GM20000 (cell line): ENCODE data around the gene TMPRSS2.

Source experiments
- DNase-seq: peaks from one replicate; pipeline ENCODE4 v3.0.0; 2012; ENCODE audit warnings: low spot score
- TF ChIP-seq, protein P1 (sequence below): IDR thresholded peaks from 2 replicates; pipeline ENCODE4 v1.5.1; 2012; ENCODE audit warnings: mild to moderate bottlenecking, control low read depth; ENCODE audit errors: extremely low read depth, missing control alignments

Gene TMPRSS2

DNA sequence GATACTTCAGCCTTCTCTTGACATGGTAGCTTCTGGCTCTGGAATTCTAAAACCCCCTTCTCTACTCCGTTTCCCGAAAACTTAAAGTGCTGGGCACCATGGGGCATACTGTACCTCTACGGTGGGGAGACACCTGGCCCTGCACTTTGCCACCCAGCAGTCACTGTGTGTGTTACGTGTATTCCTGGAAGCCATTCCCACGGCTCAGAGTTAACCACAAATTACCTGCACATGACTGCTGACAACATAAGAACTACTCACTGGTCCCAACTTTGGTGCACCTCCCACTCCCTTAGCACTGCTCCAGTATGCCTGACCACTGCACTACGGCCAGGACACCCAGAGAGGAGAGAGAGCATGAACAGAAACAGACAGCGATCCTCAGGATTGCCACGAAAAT lies 29.4 kb upstream of the TMPRSS2 start:
- TF ChIP-seq, protein P1, sequence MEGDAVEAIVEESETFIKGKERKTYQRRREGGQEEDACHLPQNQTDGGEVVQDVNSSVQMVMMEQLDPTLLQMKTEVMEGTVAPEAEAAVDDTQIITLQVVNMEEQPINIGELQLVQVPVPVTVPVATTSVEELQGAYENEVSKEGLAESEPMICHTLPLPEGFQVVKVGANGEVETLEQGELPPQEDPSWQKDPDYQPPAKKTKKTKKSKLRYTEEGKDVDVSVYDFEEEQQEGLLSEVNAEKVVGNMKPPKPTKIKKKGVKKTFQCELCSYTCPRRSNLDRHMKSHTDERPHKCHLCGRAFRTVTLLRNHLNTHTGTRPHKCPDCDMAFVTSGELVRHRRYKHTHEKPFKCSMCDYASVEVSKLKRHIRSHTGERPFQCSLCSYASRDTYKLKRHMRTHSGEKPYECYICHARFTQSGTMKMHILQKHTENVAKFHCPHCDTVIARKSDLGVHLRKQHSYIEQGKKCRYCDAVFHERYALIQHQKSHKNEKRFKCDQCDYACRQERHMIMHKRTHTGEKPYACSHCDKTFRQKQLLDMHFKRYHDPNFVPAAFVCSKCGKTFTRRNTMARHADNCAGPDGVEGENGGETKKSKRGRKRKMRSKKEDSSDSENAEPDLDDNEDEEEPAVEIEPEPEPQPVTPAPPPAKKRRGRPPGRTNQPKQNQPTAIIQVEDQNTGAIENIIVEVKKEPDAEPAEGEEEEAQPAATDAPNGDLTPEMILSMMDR = no peak
- DNase-seq = no peak

DNA sequence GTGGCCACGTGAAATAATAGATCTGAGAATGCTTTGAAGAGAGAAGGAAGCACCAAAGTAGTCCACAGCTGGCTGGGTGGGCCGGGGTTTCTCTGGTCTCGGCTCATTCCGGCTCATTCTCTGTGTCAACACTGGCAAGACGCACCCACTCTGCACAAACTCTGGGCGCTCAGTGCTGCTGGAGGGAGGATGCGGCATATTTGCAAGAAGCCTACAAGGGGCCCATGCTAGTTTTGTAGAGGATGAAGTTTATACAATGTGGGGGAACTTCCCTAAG lies 28.8 kb upstream of the TMPRSS2 start:
- TF ChIP-seq, protein P1 = no peak
- no peak for DNase-seq

DNA sequence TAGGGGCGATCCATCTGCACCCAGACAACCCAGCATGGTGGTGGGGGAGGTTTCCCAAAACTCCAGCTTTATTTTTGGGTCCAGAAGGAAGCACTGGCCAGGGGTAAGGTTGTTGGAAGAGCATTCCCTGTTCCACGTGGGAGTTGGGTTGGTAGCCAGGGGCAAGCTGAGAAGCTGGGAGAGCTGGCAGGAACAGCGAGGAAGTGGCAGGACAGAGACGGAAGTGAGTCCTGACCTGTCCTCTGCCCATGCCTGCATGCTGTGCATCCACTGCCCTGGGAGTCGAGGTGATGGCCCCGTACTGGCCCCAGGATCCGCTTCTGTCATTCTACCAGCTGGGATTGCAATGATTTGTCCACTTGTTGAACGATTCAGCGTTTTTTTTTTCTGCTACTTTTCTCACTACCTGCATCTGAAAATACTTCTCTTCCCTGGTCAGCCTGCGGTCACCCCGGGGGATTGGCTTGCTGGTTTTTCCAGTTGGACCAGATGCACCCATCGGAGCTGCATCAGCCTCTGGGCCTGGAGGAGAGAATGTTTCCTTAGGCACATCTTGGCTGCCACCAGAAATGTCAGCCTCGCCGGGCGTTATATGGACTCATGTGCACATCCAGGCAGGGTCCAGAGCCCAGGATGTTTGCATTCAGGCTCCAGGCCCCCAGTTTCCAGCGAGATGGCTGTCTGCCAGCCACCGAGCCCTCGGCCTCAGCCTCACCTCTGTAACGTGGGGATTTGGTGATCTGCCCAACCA lies 28.3 kb upstream of the TMPRSS2 start:
- TF ChIP-seq, protein P1 = no peak
- no peak for DNase-seq

DNA sequence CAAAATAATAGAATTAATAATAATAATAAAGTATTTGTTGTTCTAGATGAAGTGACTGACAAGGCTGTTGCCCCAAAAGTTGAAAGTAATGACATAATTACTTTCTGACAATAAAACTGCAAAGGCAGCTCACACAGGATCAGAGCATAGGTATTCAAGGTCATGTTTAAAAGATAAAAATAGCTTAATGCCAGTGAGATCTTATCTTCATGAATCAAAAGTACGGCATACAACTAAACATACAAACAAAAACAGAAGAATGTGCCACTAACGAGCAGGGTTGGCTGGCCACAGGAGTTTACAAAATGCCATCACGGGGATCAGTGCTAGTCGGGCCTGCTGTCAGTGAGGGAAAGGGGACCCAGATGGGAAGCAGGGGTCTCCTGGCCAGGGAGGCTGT lies 22.4 kb upstream of the TMPRSS2 start:
- no peak for DNase-seq
- TF ChIP-seq, protein P1 = no peak

DNA sequence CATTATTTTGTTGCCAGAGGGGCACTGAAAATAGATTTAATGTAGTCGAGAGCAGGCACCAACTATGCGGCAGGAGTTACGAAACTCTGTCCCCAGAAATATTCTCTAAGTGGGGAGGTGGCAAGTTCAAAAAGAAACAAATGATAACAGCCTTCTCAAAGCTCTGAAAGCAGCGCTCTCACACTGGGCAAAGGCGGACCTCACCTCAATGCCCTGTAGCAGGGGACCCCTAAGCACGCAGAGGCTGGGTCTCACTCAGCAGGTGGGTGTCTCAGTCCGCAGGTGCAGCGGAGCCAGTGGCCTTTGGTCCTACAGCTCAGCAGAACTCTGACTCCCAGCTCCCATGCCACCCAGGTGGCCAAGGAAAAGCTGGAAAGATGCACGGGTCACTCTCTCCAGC lies 21.8 kb upstream of the TMPRSS2 start:
- TF ChIP-seq, protein P1 = no peak
- no peak for DNase-seq

DNA sequence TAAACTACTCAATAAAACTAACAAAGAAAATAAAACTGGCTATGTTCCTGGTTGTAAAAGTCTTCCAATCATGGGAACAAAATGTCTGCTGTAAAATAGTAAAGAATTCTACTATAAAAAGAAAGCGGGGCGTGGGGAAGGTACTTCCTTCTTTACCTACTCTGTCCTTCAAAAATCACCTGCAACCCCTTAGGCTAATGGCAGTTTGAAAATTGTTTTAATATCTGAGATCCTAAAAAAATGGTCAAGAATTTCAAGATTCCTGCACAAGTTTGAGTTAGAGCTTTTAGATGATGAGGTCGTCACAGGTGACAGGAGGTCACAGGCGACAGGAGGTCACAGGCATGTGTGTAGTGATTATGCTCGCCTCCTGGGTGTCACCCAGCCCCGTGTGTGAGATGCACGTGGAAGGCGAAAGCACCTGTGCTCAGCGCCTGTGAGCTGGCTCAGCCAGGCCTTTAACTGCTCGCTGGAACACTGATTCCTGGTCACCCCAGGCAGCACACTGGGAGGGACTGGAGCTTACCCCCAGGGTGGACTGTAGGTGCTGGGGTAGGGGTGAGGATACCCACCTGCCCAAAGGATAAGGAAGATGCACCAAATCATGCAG lies 18.6 kb upstream of the TMPRSS2 start:
- no peak for DNase-seq

DNA sequence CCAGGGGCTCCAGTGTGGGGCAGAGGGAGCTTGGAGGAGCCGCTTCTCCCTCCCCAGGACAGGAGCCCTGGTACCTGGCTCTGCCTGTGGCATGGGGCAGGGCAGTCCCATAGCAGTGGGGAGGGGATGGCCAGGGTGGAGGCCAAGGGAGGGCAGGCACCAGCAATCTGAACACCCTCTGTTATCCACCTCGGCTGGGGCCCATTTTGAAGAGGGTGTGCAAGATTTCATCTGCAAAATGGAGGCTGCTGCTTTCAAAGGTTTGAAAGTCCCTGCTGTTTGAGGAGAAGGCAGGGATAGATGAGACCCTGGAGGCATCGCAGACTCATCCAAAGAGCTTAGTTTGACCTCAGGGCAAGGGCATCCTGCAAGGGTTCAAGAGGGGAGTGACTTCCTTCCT lies 15.2 kb upstream of the TMPRSS2 start:
- TF ChIP-seq, protein P1 = no peak

More for the DNA sequence above, 18.6 kb upstream of the TMPRSS2 start:
- TF ChIP-seq, protein P1 = no peak

More for the DNA sequence above, 15.2 kb upstream of the TMPRSS2 start:
- no peak for DNase-seq
